ENCODE data around the gene MLC1. TPM values are rescaled to one million over a fixed set of nuclear protein-coding genes. Genes with fewer than 3 reads are reported as not detected.

Gene MLC1
- polyA plus RNA-seq, 1 donor (not counting 4 experiments of a cell fraction or from before 2014, with no cell fraction given) = not detected

DNA sequence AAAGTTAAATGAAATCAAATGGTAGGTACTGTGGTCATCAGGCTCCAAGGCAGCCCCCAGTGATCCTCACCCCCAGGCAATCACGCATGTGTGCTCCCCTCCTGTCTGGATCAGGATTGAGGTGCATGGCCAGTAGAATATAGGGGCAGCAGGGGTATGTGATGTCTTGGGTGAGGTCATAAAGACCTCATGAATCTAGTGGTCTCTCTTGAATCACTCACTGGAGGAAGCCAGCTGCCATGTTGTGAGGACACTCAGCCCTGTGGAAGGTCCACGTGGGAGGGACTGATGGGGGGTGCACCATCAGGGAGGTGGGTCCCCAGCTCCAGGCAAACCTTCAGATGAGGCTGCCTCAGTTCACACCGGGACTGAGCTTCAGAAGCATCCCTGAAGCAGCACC, 65.9 kb downstream of the MLC1 start:
- H3K79me2 ChIP-seq (ENCODE audit: control insufficient read depth, insufficient read depth, low read length) = no peaks in the 10 kb centered on the region
- no peak overlapping the region for H3K9ac ChIP-seq (ENCODE audit: control insufficient read depth, extremely low read depth, insufficient read depth, low read length)
- peaks cover 7% of the 10 kb centered on the region for H3K4me1 ChIP-seq (ENCODE audit: control insufficient read depth, extremely low read depth, insufficient read depth, low read length)
- DNase-seq (ENCODE audit: low read depth, low spot score) (no peak), FAIRE-seq (no peak)
- no peaks in the 10 kb centered on the region for H3K36me3 ChIP-seq (ENCODE audit: control insufficient read depth in 2 of 2, extremely low read depth in 1 of 2, insufficient read depth in 2 of 2, low read length in 2 of 2)
- H3K27me3 ChIP-seq (ENCODE audit: control insufficient read depth, extremely low read depth, insufficient read depth, low read length) = peaks cover 29% of the 10 kb centered on the region
- no peak overlapping the region for H3K27ac ChIP-seq (ENCODE audit: control insufficient read depth, insufficient read depth, low read length)
- H4K20me1 ChIP-seq (ENCODE audit: control insufficient read depth, extremely low read depth, insufficient read depth, low read length) = no peaks in the 10 kb centered on the region
- no peak overlapping the region for H2AFZ ChIP-seq (ENCODE audit: control insufficient read depth, low read length)
- no peak overlapping the region for H3K4me2 ChIP-seq (ENCODE audit: control insufficient read depth, extremely low read depth, insufficient read depth, low read depth, low read length)
- TF ChIP-seq, protein P1, sequence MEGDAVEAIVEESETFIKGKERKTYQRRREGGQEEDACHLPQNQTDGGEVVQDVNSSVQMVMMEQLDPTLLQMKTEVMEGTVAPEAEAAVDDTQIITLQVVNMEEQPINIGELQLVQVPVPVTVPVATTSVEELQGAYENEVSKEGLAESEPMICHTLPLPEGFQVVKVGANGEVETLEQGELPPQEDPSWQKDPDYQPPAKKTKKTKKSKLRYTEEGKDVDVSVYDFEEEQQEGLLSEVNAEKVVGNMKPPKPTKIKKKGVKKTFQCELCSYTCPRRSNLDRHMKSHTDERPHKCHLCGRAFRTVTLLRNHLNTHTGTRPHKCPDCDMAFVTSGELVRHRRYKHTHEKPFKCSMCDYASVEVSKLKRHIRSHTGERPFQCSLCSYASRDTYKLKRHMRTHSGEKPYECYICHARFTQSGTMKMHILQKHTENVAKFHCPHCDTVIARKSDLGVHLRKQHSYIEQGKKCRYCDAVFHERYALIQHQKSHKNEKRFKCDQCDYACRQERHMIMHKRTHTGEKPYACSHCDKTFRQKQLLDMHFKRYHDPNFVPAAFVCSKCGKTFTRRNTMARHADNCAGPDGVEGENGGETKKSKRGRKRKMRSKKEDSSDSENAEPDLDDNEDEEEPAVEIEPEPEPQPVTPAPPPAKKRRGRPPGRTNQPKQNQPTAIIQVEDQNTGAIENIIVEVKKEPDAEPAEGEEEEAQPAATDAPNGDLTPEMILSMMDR (optimal IDR thresholded peaks at IDR 0.05 in 1 of 3, IDR thresholded peaks at IDR 0.05 in 1 of 3, conservative IDR thresholded peaks at IDR 0.05 in 1 of 3; ENCODE audit: extremely low read depth in 1 of 3, insufficient read depth in 2 of 3, low read length in 3 of 3) = no peak
- TF ChIP-seq EZH2 (IDR thresholded peaks at IDR 0.05; ENCODE audit: low read length) = no peak
- dilution Hi-C loops (cut with MboI; ENCODE audit: extremely low pct_ligation_motif_present, low sequenced_read_pairs) = no loop called here
- H3K9me3 ChIP-seq (ENCODE audit: control insufficient read depth, low read depth, low read length) = no peaks in the 10 kb centered on the region
- no peak overlapping the region for H3K4me3 ChIP-seq (ENCODE audit: control insufficient read depth in 2 of 3, extremely low read depth in 1 of 3, insufficient read depth in 2 of 3, low read depth in 1 of 3, low read length in 3 of 3)
- H3K9me1 ChIP-seq (ENCODE audit: control insufficient read depth, extremely low read depth, insufficient read depth, low read length) = no peaks in the 10 kb centered on the region

DNA sequence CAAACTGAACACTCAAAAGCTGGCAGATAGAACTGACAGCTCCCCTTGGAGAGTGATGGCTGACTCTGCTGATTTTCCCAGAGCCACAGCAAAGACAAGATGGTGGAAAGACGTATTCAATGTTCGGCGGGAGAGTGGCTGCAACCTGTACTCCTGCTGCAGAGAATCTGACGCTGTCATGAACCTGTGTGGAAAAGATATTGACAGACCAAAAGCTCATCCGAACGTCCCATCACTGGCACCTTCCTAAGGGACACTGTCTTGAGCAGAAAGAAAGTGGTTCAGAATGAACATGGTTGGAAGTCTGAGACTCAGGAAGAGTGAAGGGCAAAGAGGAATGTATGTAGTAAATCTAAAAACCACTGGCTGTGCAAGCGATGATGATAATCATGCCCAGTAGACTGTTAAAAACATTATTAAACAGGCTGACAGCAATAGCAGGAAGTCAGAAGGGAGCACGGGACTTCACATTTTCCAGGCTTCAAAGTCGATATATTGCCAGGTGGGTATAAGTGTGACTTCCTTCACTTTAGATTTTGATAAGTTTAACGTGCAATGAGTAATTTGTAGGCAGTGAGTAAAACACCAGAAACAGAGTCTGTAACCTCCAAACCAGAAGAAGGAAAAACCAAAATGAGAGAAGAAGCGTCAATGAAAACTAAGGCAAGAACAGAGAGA, 66.5 kb downstream of the MLC1 start:
- Histone ChIP-seq H3K9me3 (ENCODE audit: control insufficient read depth, low read depth, low read length) (no peaks in the 10 kb centered on the region), H3K79me2 (ENCODE audit: control insufficient read depth, insufficient read depth, low read length) (no peaks in the 10 kb centered on the region), H4K20me1 (ENCODE audit: control insufficient read depth, extremely low read depth, insufficient read depth, low read length) (no peaks in the 10 kb centered on the region), H3K4me3 (ENCODE audit: control insufficient read depth in 2 of 3, extremely low read depth in 1 of 3, insufficient read depth in 2 of 3, low read depth in 1 of 3, low read length in 3 of 3) (no peak overlapping the region), H3K4me1 (ENCODE audit: control insufficient read depth, extremely low read depth, insufficient read depth, low read length) (peaks cover 7% of the 10 kb centered on the region), H3K36me3 (ENCODE audit: control insufficient read depth in 2 of 2, extremely low read depth in 1 of 2, insufficient read depth in 2 of 2, low read length in 2 of 2) (no peaks in the 10 kb centered on the region), H3K27me3 (ENCODE audit: control insufficient read depth, extremely low read depth, insufficient read depth, low read length) (peaks cover 35% of the 10 kb centered on the region), H3K9me1 (ENCODE audit: control insufficient read depth, extremely low read depth, insufficient read depth, low read length) (no peaks in the 10 kb centered on the region), H3K27ac (ENCODE audit: control insufficient read depth, insufficient read depth, low read length) (no peak overlapping the region), H3K4me2 (ENCODE audit: control insufficient read depth, extremely low read depth, insufficient read depth, low read depth, low read length) (no peak overlapping the region), H2AFZ (ENCODE audit: control insufficient read depth, low read length) (no peak overlapping the region), H3K9ac (ENCODE audit: control insufficient read depth, extremely low read depth, insufficient read depth, low read length) (no peak overlapping the region)
- FAIRE-seq (no peak), DNase-seq (ENCODE audit: low read depth, low spot score) (no peak)
- dilution Hi-C loops (cut with MboI; ENCODE audit: extremely low pct_ligation_motif_present, low sequenced_read_pairs) = no loop called here
- TF ChIP-seq, protein P1 (optimal IDR thresholded peaks at IDR 0.05 in 1 of 3, IDR thresholded peaks at IDR 0.05 in 1 of 3, conservative IDR thresholded peaks at IDR 0.05 in 1 of 3; ENCODE audit: extremely low read depth in 1 of 3, insufficient read depth in 2 of 3, low read length in 3 of 3) = no peak
- no peak for TF ChIP-seq EZH2 (IDR thresholded peaks at IDR 0.05; ENCODE audit: low read length)
